Fibroblast of the aortic adventitia (primary cell): ENCODE data around the gene KLK13. TPM values are rescaled to one million over a fixed set of nuclear protein-coding genes. Genes with fewer than 3 reads are reported as not detected.

Experiments
- DNase-seq: peaks from one replicate; pipeline ENCODE4 v3.0.0-alpha.2; 2010; ENCODE audit warnings: low read depth
- H3K4me3 ChIP-seq: 2 replicates; pipeline ENCODE4 v1.5.1; 2011; ENCODE audit warnings: low read depth, mild to moderate bottlenecking, control low read depth, low read length, moderate library complexity
- CTCF ChIP-seq: IDR thresholded peaks from 2 replicates; pipeline ENCODE4 v1.5.1; 2011; ENCODE audit warnings: mild to moderate bottlenecking, low read length, control low read depth, inconsistent platforms; ENCODE audit not compliant: insufficient read depth
- total RNA-seq: library from RNA; depleted of rRNA; stranded (reverse); fragments of >200 nt; gene quantifications from 2 replicates; pipeline ENCODE4 v1.2.3, GENCODE V29; 2012; ENCODE audit warnings: low replicate concordance

Gene KLK13
- total RNA-seq, 1 donor: not detected

- H3K4me3 ChIP-seq: no peak overlapping the region
- TF ChIP-seq CTCF: no peak
- no peak for DNase-seq
These were observed 55.6 kb downstream of the KLK13 start for GRCh38 chr19:51009061-51009891.

GRCh38 chr19:51007488-51007887, 57.4 kb downstream of the KLK13 start:
- TF ChIP-seq CTCF: no peak
- DNase-seq: no peak
- H3K4me3 ChIP-seq: no peak overlapping the region

DNA sequence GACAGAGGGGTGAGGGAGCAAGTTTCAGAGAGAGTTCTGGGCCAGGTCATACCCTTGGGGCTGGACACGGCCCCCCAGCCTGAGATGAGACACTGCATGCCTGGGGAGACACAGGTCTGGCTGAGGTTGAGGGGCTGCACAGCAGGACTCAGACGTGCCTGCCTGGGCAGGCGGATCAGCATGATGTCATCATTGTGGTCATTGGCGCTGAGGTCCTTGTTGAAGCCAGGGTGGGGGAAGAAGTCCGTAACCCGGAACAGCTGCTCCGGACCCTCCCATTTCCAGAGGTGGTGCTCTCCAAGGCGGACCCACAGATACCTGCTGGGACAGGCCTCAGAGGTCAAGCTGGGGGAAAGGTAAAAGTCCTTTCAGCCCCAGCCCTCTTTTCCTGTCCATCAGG, 58.5 kb downstream of the KLK13 start:
- no peak for DNase-seq
- TF ChIP-seq CTCF: no peak
- no peak overlapping the region for H3K4me3 ChIP-seq

Other genes starting within 250 kb of the KLK13 start
- gene KLK1, start 241.3 kb downstream of the KLK13 start, total RNA-seq: not detected in 2 replicates
- gene KLK15, start 231.5 kb downstream of the KLK13 start, total RNA-seq: not detected in 2 replicates
- not detected in 2 replicates for gene KLK3, start 210.2 kb downstream of the KLK13 start, total RNA-seq
- not detected in 2 replicates for gene KLK2, start 191.7 kb downstream of the KLK13 start, total RNA-seq
- not detected in 2 replicates for gene KLK4, start 153.7 kb downstream of the KLK13 start, total RNA-seq
- 0.99 TPM in 1 of 2 replicates, not detected in the other for gene KLK5, start 112.1 kb downstream of the KLK13 start, total RNA-seq
- gene KLK6, start 95.5 kb downstream of the KLK13 start, total RNA-seq: not detected in 2 replicates
- 0.18 TPM in 1 of 2 replicates, not detected in the other for gene KLK7, start 81.2 kb downstream of the KLK13 start, total RNA-seq
- not detected in 2 replicates for gene KLK8, start 63.5 kb downstream of the KLK13 start, total RNA-seq
- gene KLK10, start 45.4 kb downstream of the KLK13 start, total RNA-seq: 0.27 TPM in 1 of 2 replicates, not detected in the other
- gene KLK11, start 38.5 kb downstream of the KLK13 start, total RNA-seq: not detected in 2 replicates
- gene KLK12, start 30.1 kb downstream of the KLK13 start, total RNA-seq: not detected in 2 replicates
- not detected in 2 replicates for gene KLK14, start 17.8 kb upstream of the KLK13 start, total RNA-seq
- 3.2 and 6.4 TPM in 2 replicates for gene CTU1, start 43.3 kb upstream of the KLK13 start, total RNA-seq
- 0.09 TPM in 1 of 2 replicates, not detected in the other for gene SIGLEC9, start 59.8 kb upstream of the KLK13 start, total RNA-seq
- 0.41 TPM in 1 of 2 replicates, not detected in the other for gene SIGLEC7, start 77.2 kb upstream of the KLK13 start, total RNA-seq
- not detected in 2 replicates for gene CD33, start 160.0 kb upstream of the KLK13 start, total RNA-seq
- not detected in 2 replicates for gene SIGLECL1, start 186.0 kb upstream of the KLK13 start, total RNA-seq
- not detected in 2 replicates for gene IGLON5, start 246.6 kb upstream of the KLK13 start, total RNA-seq